ENCODE results near the gene STX17. TPM values are rescaled to one million over a fixed set of nuclear protein-coding genes. Genes with fewer than 3 reads are reported as not detected.

STX17 gene
- total and polyA plus RNA-seq, 4 experiments from 2014 or later: 18.8 to 61.5 (median 41.1) TPM

DNA sequence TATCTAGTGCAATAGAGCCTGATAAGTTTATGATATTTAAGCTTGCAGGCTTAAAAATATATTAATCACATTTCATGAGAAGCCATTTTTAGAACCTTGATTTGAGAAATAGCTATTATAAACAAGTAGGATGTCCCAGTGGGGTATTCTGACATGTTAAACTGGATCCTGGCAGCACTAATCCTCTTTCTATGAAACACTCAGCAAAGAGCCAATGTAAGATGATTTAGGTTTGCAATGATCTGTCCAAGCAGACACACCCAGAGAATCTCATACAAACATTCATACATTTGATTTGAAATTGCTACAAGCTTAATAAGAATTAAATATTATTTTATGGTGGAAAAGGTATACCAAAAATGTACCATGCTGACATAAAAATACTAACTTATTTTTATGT, 105.8 kb downstream of the STX17 start:
- Histone ChIP-seq H3K27me3 (ENCODE audit: insufficient read depth, low read length) (no peaks in the 10 kb centered on the region), H3K36me3 (ENCODE audit: insufficient read depth, low read length) (peaks cover 23% of the 10 kb centered on the region), H3K9me3 (ENCODE audit: control insufficient read depth in 1 of 2, low read length in 2 of 2) (no peaks in the 10 kb centered on the region), H3K4me1 (ENCODE audit: insufficient read depth, low read length) (no peaks in the 10 kb centered on the region), H3K4me3 (ENCODE audit: low read length in 2 of 2) (no peak overlapping the region), H3K27ac (ENCODE audit: low read depth, low read length) (no peak overlapping the region)
- no peak overlapping the region for H3K27ac Mint-ChIP-seq
- H3K4me3 Mint-ChIP-seq: no peak overlapping the region
- peaks cover 56 to 62% of the 10 kb centered on the region in 2 donors for H3K36me3 Mint-ChIP-seq
- H3K4me1 Mint-ChIP-seq: peaks cover 0 to 4% (median under 1%) of the 10 kb centered on the region in 4 donors
- H3K9me3 Mint-ChIP-seq: peaks cover 0 to 8% (median 6%) of the 10 kb centered on the region in 8 donors
- intact Hi-C loops (cut with micrococcal nuclease): loop anchor here (5.0 kb wide), 1 partner anchor 190 kb away; the partner anchor contains the start of gene NR4A3
- no peak for DNase-seq
- ChIA-PET CTCF (ENCODE audit: partially characterized antibody) (interaction anchor here (1.0 to 3.1 kb wide), 5 partner anchors 10 to 204 kb away, joined by 3 to 15 read pairs (median 3); partner anchors contain the start of gene NR4A3), POLR2A (ENCODE audit: partially characterized antibody) (interaction anchor here (0.9 kb wide), 1 partner anchor 9 kb away, joined by 3 read pairs; no protein-coding TSS in a partner anchor)
- H3K27me3 Mint-ChIP-seq: no peaks in the 10 kb centered on the region

DNA sequence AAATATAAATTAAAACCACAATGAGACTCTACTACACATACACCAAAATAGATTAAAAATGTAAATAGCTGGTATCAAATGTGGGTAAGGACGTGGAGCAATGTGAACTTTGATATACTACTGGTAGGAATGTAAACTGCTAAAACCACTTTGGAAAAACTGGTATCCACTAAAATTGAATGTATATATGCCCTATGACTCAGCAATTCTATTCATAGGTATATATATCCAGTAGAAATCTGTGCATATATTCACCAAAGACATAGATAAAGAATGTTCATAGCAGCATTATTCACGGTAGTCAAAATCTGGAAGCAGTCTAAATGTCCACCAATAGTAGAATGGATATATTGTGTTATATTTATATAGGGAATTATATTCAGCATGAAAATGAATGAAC, 107.1 kb downstream of the STX17 start:
- H3K36me3 ChIP-seq (ENCODE audit: insufficient read depth, low read length): peaks cover 27% of the 10 kb centered on the region
- ChIA-PET POLR2A (ENCODE audit: partially characterized antibody) (no interaction called here), CTCF (ENCODE audit: partially characterized antibody) (interaction anchor here (0.7 to 3.1 kb wide), 2 partner anchors 14 to 421 kb away, joined by 3 to 15 read pairs; no protein-coding TSS in a partner anchor)

DNA sequence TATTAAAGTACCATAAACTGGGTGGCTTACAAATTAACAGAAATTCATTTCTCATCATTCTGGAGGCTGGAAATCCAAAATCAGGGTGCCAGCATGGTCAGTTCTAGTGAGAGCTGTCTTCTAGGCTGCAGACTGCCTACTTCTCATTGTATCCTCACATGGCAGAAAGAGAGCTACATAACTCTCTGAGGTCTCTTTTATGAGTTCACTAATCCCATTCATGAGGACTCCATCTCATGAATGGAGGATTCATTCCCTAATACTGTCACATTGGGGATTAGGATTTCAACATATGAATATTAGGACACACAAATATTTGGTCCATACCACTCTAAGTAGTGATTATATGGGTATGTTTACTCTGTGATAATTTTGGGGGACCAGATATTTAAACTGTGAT, 108.4 kb downstream of the STX17 start:
- Histone ChIP-seq H3K4me3 (ENCODE audit: low read length in 2 of 2) (no peak overlapping the region), H3K27ac (ENCODE audit: low read depth, low read length) (no peak overlapping the region), H3K4me1 (ENCODE audit: insufficient read depth, low read length) (no peaks in the 10 kb centered on the region), H3K9me3 (ENCODE audit: control insufficient read depth in 1 of 2, low read length in 2 of 2) (no peaks in the 10 kb centered on the region), H3K36me3 (ENCODE audit: insufficient read depth, low read length) (peaks cover 27% of the 10 kb centered on the region), H3K27me3 (ENCODE audit: insufficient read depth, low read length) (no peaks in the 10 kb centered on the region)
- ChIA-PET POLR2A (ENCODE audit: partially characterized antibody) (no interaction called here), CTCF (ENCODE audit: partially characterized antibody) (interaction anchor here (3.1 kb wide), 1 partner anchor 12 kb away, joined by 15 read pairs; no protein-coding TSS in a partner anchor)
- no peak overlapping the region for H3K4me3 Mint-ChIP-seq
- no peaks in the 10 kb centered on the region for H3K27me3 Mint-ChIP-seq
- peak overlapping the region in 2 of 7 donors; percentile 15 to 24 for H3K27ac Mint-ChIP-seq
- peaks cover 0 to 8% (median 6%) of the 10 kb centered on the region in 8 donors for H3K9me3 Mint-ChIP-seq
- no peaks in the 10 kb centered on the region for H3K4me1 Mint-ChIP-seq
- intact Hi-C loops (cut with micrococcal nuclease): loop anchor here (5.0 kb wide), 1 partner anchor 193 kb away; the partner anchor contains the start of gene NR4A3
- peaks cover 68 to 72% of the 10 kb centered on the region in 2 donors for H3K36me3 Mint-ChIP-seq
- no peak for DNase-seq

More for the DNA sequence above, 107.1 kb downstream of the STX17 start:
- no peak for DNase-seq
- intact Hi-C loops (cut with micrococcal nuclease): loop anchor here (5.0 kb wide), 1 partner anchor 191 kb away; the partner anchor contains the start of gene NR4A3
- H3K4me1 ChIP-seq (ENCODE audit: insufficient read depth, low read length): no peaks in the 10 kb centered on the region
- Mint-ChIP-seq H3K36me3 (peaks cover 62 to 66% of the 10 kb centered on the region in 2 donors), H3K27me3 (no peaks in the 10 kb centered on the region), H3K4me3 (no peak overlapping the region), H3K9me3 (peaks cover 0 to 8% (median 6%) of the 10 kb centered on the region in 8 donors), H3K27ac (no peak overlapping the region), H3K4me1 (peaks cover 0 to 4% (median under 1%) of the 10 kb centered on the region in 4 donors)
- no peaks in the 10 kb centered on the region for H3K9me3 ChIP-seq (ENCODE audit: control insufficient read depth in 1 of 2, low read length in 2 of 2)
- no peak overlapping the region for H3K27ac ChIP-seq (ENCODE audit: low read depth, low read length)
- no peaks in the 10 kb centered on the region for H3K27me3 ChIP-seq (ENCODE audit: insufficient read depth, low read length)
- H3K4me3 ChIP-seq (ENCODE audit: low read length in 2 of 2): no peak overlapping the region

DNA sequence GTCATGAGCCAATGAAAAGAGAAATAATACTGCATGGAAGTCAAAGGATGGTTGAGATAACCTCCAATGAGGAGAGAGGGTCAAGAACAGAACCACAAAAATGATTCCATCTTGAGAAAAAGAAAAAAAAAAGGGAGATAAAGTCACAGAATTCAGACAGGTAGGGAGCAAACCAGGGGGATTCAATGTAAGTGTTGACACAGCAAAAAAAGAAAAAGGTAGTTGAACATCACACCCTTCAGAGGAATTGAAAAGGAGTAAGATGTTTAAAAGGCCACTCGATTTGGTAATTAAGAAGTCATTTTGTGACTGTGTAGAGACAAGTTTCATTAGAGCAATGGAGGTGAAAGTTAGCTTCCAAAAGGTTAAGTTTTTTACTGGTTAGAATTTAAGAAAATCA, 113.1 kb downstream of the STX17 start:
- H3K4me1 ChIP-seq (ENCODE audit: insufficient read depth, low read length): no peaks in the 10 kb centered on the region
- no peak overlapping the region for H3K27ac ChIP-seq (ENCODE audit: low read depth, low read length)
- H3K9me3 ChIP-seq (ENCODE audit: control insufficient read depth in 1 of 2, low read length in 2 of 2): no peaks in the 10 kb centered on the region
- no peaks in the 10 kb centered on the region for H3K9me3 Mint-ChIP-seq
- no peaks in the 10 kb centered on the region for H3K27me3 Mint-ChIP-seq
- no peak overlapping the region for H3K4me3 ChIP-seq (ENCODE audit: low read length in 2 of 2)
- DNase-seq: no peak
- H3K36me3 ChIP-seq (ENCODE audit: insufficient read depth, low read length): peaks cover 27% of the 10 kb centered on the region
- POLR2A ChIA-PET (ENCODE audit: partially characterized antibody): no interaction called here
- no peaks in the 10 kb centered on the region for H3K27me3 ChIP-seq (ENCODE audit: insufficient read depth, low read length)
- intact Hi-C loops (cut with micrococcal nuclease): no loop called here
- peaks cover 64% of the 10 kb centered on the region in 2 donors for H3K36me3 Mint-ChIP-seq
- no peak overlapping the region for H3K27ac Mint-ChIP-seq
- CTCF ChIA-PET (ENCODE audit: partially characterized antibody): interaction anchor here (1.0 kb wide), 1 partner anchor 10 kb away, joined by 3 read pairs; no protein-coding TSS in a partner anchor
- H3K4me3 Mint-ChIP-seq: no peak overlapping the region
- H3K4me1 Mint-ChIP-seq: peaks cover 0 to 3% (median under 1%) of the 10 kb centered on the region in 4 donors

Other genes with a start within 250 kb of the STX17 start
- under 1 TPM; 0.33 to 0.35 TPM for gene NR4A3, start 84.8 kb upstream of the STX17 start, total RNA-seq
- 1 to 10 TPM in 1 of 2 donors, under 1 TPM in 1; 0.17 to 1.4 TPM for gene NR4A3, start 84.8 kb upstream of the STX17 start, polyA plus RNA-seq
- gene ERP44, start 192.3 kb downstream of the STX17 start, total RNA-seq: 10 to 100 TPM; 16.5 to 17.0 TPM
- gene ERP44, start 192.3 kb downstream of the STX17 start, polyA plus RNA-seq: 10 to 100 TPM; 35.6 to 44.7 TPM
- gene INVS, start 192.6 kb downstream of the STX17 start, total RNA-seq: 10 to 100 TPM; 17.6 to 22.9 TPM
- gene INVS, start 192.6 kb downstream of the STX17 start, polyA plus RNA-seq: 1 to 10 TPM; 6.5 to 9.0 TPM

Measured in CD4-positive, alpha-beta memory T cell (primary cell).